ENCODE data around the gene APAF1. TPM values are rescaled to one million over a fixed set of nuclear protein-coding genes. Genes with fewer than 3 reads are reported as not detected.
A peak's percentile ranks its signal among the peaks of the same experiment; 100 is the strongest.

The APAF1 gene
- polyA plus RNA-seq, 3 donors, result 29.5 to 36.7 (median 30.0) TPM

DNA sequence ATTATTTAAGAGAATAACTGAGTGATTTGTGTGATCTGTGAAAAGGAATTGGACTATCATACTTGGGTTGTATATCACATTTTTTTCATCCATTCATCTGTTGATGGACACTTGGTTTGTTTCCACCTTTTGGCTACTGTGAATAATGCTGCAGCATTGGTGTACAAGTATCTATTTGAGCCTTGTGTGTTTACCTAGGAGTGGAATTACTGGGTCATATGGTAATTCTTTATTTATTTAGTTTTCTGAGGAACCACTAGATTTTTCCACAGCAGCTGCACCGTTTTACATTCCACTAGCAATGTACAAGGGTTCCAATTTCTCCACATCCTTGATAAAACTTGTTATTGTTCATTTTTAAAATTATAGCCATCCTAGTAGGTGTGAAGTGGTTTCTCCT is 56.1 kb downstream of the APAF1 start:
- Histone ChIP-seq H2AFZ (ENCODE audit: insufficient read depth, low read depth, low read length, poor library complexity, severe bottlenecking) (no peak overlapping the region), H3K27me3 (ENCODE audit: control insufficient read depth in 2 of 2, insufficient read depth in 2 of 2, low read length in 2 of 2) (no peaks in the 10 kb centered on the region), H3K4me3 (replicated peaks in 1 of 3; ENCODE audit: low read depth in 2 of 3, low read length in 3 of 3) (no peak overlapping the region), H3K9ac (ENCODE audit: insufficient read depth, low read length, poor library complexity, severe bottlenecking) (no peak overlapping the region), H3K4me1 (ENCODE audit: control insufficient read depth in 1 of 2, insufficient read depth in 2 of 2, low read length in 2 of 2) (peaks cover 15 to 23% of the 10 kb centered on the region in 2 donors), H3K27ac (ENCODE audit: low read depth in 1 of 2, low read length in 2 of 2) (peak overlapping the region in 1 of 2 donors; percentile 24), H3K79me2 (ENCODE audit: insufficient read depth, low read length) (peaks cover 57% of the 10 kb centered on the region), H3K9me3 (replicated peaks in 1 of 2; ENCODE audit: control insufficient read depth in 1 of 2, insufficient read depth in 1 of 2, low read length in 2 of 2) (no peaks in the 10 kb centered on the region), H3K36me3 (replicated peaks in 1 of 2; ENCODE audit: control insufficient read depth in 1 of 2, insufficient read depth in 2 of 2, low read length in 2 of 2) (peaks cover 59 to 99% of the 10 kb centered on the region in 2 donors), H4K20me1 (ENCODE audit: insufficient read depth, low read length) (peaks cover 99% of the 10 kb centered on the region), H3K4me2 (replicated peaks; ENCODE audit: extremely low read depth, low read length, poor library complexity, severe bottlenecking) (no peak overlapping the region)
- peaks cover 21% of the 10 kb centered on the region for H3K4me1 Mint-ChIP-seq
- intact Hi-C loops (cut with micrococcal nuclease), result no loop called here
- no peak overlapping the region for H3K27ac Mint-ChIP-seq
- DNase-seq, result no peak
- TF ChIP-seq, protein P1, sequence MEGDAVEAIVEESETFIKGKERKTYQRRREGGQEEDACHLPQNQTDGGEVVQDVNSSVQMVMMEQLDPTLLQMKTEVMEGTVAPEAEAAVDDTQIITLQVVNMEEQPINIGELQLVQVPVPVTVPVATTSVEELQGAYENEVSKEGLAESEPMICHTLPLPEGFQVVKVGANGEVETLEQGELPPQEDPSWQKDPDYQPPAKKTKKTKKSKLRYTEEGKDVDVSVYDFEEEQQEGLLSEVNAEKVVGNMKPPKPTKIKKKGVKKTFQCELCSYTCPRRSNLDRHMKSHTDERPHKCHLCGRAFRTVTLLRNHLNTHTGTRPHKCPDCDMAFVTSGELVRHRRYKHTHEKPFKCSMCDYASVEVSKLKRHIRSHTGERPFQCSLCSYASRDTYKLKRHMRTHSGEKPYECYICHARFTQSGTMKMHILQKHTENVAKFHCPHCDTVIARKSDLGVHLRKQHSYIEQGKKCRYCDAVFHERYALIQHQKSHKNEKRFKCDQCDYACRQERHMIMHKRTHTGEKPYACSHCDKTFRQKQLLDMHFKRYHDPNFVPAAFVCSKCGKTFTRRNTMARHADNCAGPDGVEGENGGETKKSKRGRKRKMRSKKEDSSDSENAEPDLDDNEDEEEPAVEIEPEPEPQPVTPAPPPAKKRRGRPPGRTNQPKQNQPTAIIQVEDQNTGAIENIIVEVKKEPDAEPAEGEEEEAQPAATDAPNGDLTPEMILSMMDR (IDR thresholded peaks at IDR 0.05), result no peak
- no peaks in the 10 kb centered on the region for H3K27me3 Mint-ChIP-seq (ENCODE audit: low read depth in 3 of 3)
- peaks cover 67 to 91% of the 10 kb centered on the region in 2 donors for H3K36me3 Mint-ChIP-seq
- H3K9me3 Mint-ChIP-seq, result no peaks in the 10 kb centered on the region
- no peak overlapping the region for H3K4me3 Mint-ChIP-seq
- no CpG with 5 or more reads among the region's 1 CpG for WGBS (ENCODE audit: insufficient coverage)

DNA sequence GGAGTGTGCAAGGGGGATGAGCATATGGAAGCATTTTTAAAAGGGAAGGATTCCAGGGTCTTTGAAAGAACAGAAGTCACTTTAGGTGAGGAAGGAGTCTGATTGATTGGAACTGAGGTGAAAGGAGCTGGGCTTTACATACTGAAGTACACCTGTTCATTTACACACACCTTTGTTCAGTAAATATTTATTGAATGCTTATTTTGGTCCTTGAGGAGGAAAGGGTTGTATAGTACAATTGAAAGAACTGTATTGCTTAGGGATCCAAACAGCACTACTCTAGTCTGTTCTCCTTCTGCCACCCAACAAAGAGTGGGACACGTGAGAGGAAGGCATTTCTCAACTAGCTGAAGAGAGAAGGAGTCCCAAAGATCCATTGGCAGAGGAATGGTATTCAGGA is 63.9 kb downstream of the APAF1 start:
- Histone ChIP-seq H3K9ac (ENCODE audit: insufficient read depth, low read length, poor library complexity, severe bottlenecking) (no peak overlapping the region), H3K4me2 (replicated peaks; ENCODE audit: extremely low read depth, low read length, poor library complexity, severe bottlenecking) (no peak overlapping the region), H3K36me3 (replicated peaks in 1 of 2; ENCODE audit: control insufficient read depth in 1 of 2, insufficient read depth in 2 of 2, low read length in 2 of 2) (peaks cover 83 to 100% of the 10 kb centered on the region in 2 donors), H3K27ac (ENCODE audit: low read depth in 1 of 2, low read length in 2 of 2) (peak overlapping the region in 1 of 2 donors; percentile 15), H2AFZ (ENCODE audit: insufficient read depth, low read depth, low read length, poor library complexity, severe bottlenecking) (no peak overlapping the region), H4K20me1 (ENCODE audit: insufficient read depth, low read length) (peaks cover 96% of the 10 kb centered on the region), H3K9me3 (replicated peaks in 1 of 2; ENCODE audit: control insufficient read depth in 1 of 2, insufficient read depth in 1 of 2, low read length in 2 of 2) (no peaks in the 10 kb centered on the region), H3K4me3 (replicated peaks in 1 of 3; ENCODE audit: low read depth in 2 of 3, low read length in 3 of 3) (no peak overlapping the region), H3K79me2 (ENCODE audit: insufficient read depth, low read length) (peaks cover 14% of the 10 kb centered on the region), H3K27me3 (ENCODE audit: control insufficient read depth in 2 of 2, insufficient read depth in 2 of 2, low read length in 2 of 2) (no peaks in the 10 kb centered on the region), H3K4me1 (ENCODE audit: control insufficient read depth in 1 of 2, insufficient read depth in 2 of 2, low read length in 2 of 2) (no peaks in the 10 kb centered on the region)
- WGBS (ENCODE audit: insufficient coverage), result no CpG with 5 or more reads among the region's 1 CpG
- intact Hi-C loops (cut with micrococcal nuclease), result no loop called here
- TF ChIP-seq, protein P1 (IDR thresholded peaks at IDR 0.05), result no peak
- Mint-ChIP-seq H3K36me3 (peaks cover 71 to 95% of the 10 kb centered on the region in 2 donors), H3K27me3 (ENCODE audit: low read depth in 3 of 3) (no peaks in the 10 kb centered on the region), H3K4me3 (no peak overlapping the region), H3K27ac (peak overlapping the region in 2 of 7 donors; percentile 42 to 56), H3K9me3 (no peaks in the 10 kb centered on the region), H3K4me1 (no peaks in the 10 kb centered on the region)
- no peak for DNase-seq
